Body of pancreas (tissue), 4 donors: ENCODE data around the gene ADGRG2.

Experiments
- CTCF ChIP-seq, 7 experiments: fragments of 450-650 bp in 4 of 7; fragments of 200-600 bp in 3 of 7; sonication (generic) in 3 of 7; IDR thresholded peaks; one replicate each; pipeline ENCODE4 v1.5.1; 2016 to 2019; ENCODE audit warnings: antibody characterized with exemption in 7 of 7
- POLR2A ChIP-seq, 3 donors: fragments of 450-650 bp; IDR thresholded peaks; one replicate each; pipeline ENCODE4 v1.6.1; 2016; ENCODE audit warnings: antibody characterized with exemption in 3 of 3, mild to moderate bottlenecking in 2 of 3

GRCh38 chrX:19075754-19076153, 46.5 kb downstream of the ADGRG2 start:
- no peak for TF ChIP-seq CTCF (IDR thresholded peaks at IDR 0.05)
- no peak for TF ChIP-seq POLR2A (IDR thresholded peaks at IDR 0.05)
